Natural killer cell (primary cell): Measurements from ENCODE around the gene C9orf78. TPM values are rescaled to one million over a fixed set of nuclear protein-coding genes. Genes with fewer than 3 reads are reported as not detected.
"Not testable (repeated sequence)": the region's sequence is repeated elsewhere in the genome, so short reads cannot be mapped to it uniquely, and the experiment has no call there.

Source experiments
- ATAC-seq, 3 donors: fragments of 150-1000 bp in 2 of 3; fragments of 200-7000 bp in 1 of 3; cut with Tn5 transposase; 1 replicate in 1 of 3; 2 replicates in 2 of 3; pipeline ENCODE4 v1.10.0; 2021; ENCODE audit warnings: mild to moderate bottlenecking in 2 of 3, moderate library complexity in 2 of 3
- DNase-seq, 2 donors: peaks; one replicate each; pipeline versions ENCODE4 v3.0.0 to v3.0.0-alpha.2; 2013 to 2021; ENCODE audit warnings: mixed read lengths in 1 of 2
- H3K27ac ChIP-seq: one replicate; pipeline ENCODE4 v1.5.1; 2013; ENCODE audit warnings: mild to moderate bottlenecking, low read length
- H3K27me3 ChIP-seq: one replicate; pipeline ENCODE4 v1.6.1; 2013; ENCODE audit warnings: low read length; ENCODE audit not compliant: control insufficient read depth, insufficient read depth
- H3K36me3 ChIP-seq: one replicate; pipeline ENCODE4 v1.6.1; 2013; ENCODE audit warnings: low read length; ENCODE audit not compliant: control insufficient read depth, insufficient read depth
- H3K4me1 ChIP-seq: one replicate; pipeline ENCODE4 v1.6.1; 2013; ENCODE audit warnings: low read length; ENCODE audit not compliant: control insufficient read depth, insufficient read depth
- H3K4me3 ChIP-seq: one replicate; pipeline ENCODE4 v1.5.1; 2013; ENCODE audit warnings: low read length
- H3K9me3 ChIP-seq: one replicate; pipeline ENCODE4 v1.6.1; 2013; ENCODE audit warnings: low read length; ENCODE audit not compliant: control insufficient read depth, insufficient read depth
- H3K27ac Mint-ChIP-seq, 2 donors: one replicate each; pipeline ENCODE4 v1.8.0; 2022; ENCODE audit warnings: mild to moderate bottlenecking in 2 of 2, mixed read lengths in 2 of 2, moderate library complexity in 1 of 2
- H3K27me3 Mint-ChIP-seq, 2 donors: one replicate each; pipeline ENCODE4 v1.8.0; 2022; ENCODE audit warnings: low read depth in 2 of 2, mixed read lengths in 2 of 2
- H3K36me3 Mint-ChIP-seq: one replicate; pipeline ENCODE4 v1.8.0; 2022; ENCODE audit warnings: mixed read lengths
- H3K4me1 Mint-ChIP-seq, 2 donors: one replicate each; pipeline ENCODE4 v1.8.0; 2022; ENCODE audit warnings: mixed read lengths in 2 of 2
- H3K4me3 Mint-ChIP-seq: one replicate; pipeline ENCODE4 v1.8.0; 2022; ENCODE audit warnings: mild to moderate bottlenecking, moderate library complexity, mixed read lengths
- H3K9me3 Mint-ChIP-seq, 2 donors: one replicate each; pipeline ENCODE4 v1.8.0; 2022; ENCODE audit warnings: mixed read lengths in 2 of 2
- CTCF ChIP-seq: fragments of 200-600 bp; IDR thresholded peaks from one replicate; pipeline ENCODE4 v1.8.0; 2022; ENCODE audit warnings: antibody characterized with exemption
- WGBS: methylation state at CpG from one replicate; pipeline ENCODE4 v1.1.7; 2013; ENCODE audit warnings: missing lambda C conversion rate; ENCODE audit not compliant: insufficient coverage; 5-methylcytosine and 5-hydroxymethylcytosine counted together
- intact Hi-C: fragments of 100-400 bp; cut with micrococcal nuclease; formaldehyde crosslinking; loops from one replicate; pipeline ENCODE4 v1.14.2; 2022
- total RNA-seq, 4 donors: library from RNA; stranded (reverse); fragments of 120-200 nt in 1 of 4; gene quantifications; one replicate each; pipeline versions ENCODE4 v1.2.3 to v1.2.4, GENCODE V29; 2013 to 2022

The C9orf78 gene
- total RNA-seq, 3 donors from 2014 or later (not counting 1 experiment from before 2014, with no cell fraction given) = 93.7 to 97.9 (median 97.6) TPM

GRCh38 chr9:129798973-129799372 lies 36.1 kb downstream of the C9orf78 start:
- Histone ChIP-seq H3K27me3 (no peaks in the 10 kb centered on the region), H3K27ac (no peak overlapping the region), H3K36me3 (no peaks in the 10 kb centered on the region), H3K4me3 (no peak overlapping the region), H3K4me1 (peaks cover 6% of the 10 kb centered on the region), H3K9me3 (no peaks in the 10 kb centered on the region)
- ATAC-seq (no peak), DNase-seq (no peak)
- H3K4me1 Mint-ChIP-seq = peaks cover 4 to 10% of the 10 kb centered on the region in 2 donors
- H3K27ac Mint-ChIP-seq = no peak overlapping the region
- no peak for TF ChIP-seq CTCF
- 61% methylated on average over 3 of the region's 6 CpGs for WGBS
- intact Hi-C loops = no loop called here
- H3K27me3 Mint-ChIP-seq = peaks cover 0 to 7% of the 10 kb centered on the region in 2 donors
- no peak overlapping the region for H3K4me3 Mint-ChIP-seq
- no peaks in the 10 kb centered on the region for H3K36me3 Mint-ChIP-seq
- no peaks in the 10 kb centered on the region for H3K9me3 Mint-ChIP-seq

DNA sequence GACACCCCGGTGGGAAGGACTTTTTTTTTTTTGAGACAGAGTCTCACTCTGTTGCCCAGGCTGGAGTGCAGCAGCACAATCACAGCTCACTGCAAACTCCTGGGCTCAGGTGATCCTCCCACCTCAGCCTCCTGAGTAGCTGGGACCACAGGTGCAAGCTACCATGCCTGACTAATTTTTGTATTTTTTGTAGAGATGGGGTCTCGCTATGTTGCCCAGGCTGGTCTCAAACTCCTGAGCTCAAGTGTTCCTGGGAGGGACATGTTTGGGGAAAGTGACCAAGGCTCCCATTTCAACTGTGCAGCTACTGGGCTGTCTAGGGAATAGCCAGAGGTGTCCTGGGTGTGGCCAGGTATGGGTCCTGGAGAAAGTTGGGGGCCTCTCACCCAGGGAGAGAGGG lies 39.0 kb downstream of the C9orf78 start:
- H3K27ac ChIP-seq, H3K27me3 Mint-ChIP-seq, H3K9me3 Mint-ChIP-seq, H3K4me1 Mint-ChIP-seq, H3K9me3 ChIP-seq, H3K4me3 ChIP-seq, H3K4me1 ChIP-seq, H3K27me3 ChIP-seq, DNase-seq, intact Hi-C loops, H3K36me3 ChIP-seq, ATAC-seq, H3K36me3 Mint-ChIP-seq, H3K27ac Mint-ChIP-seq, H3K4me3 Mint-ChIP-seq: not testable (repeated sequence)
- WGBS = 83% methylated on average over 2 of the region's 2 CpGs

DNA sequence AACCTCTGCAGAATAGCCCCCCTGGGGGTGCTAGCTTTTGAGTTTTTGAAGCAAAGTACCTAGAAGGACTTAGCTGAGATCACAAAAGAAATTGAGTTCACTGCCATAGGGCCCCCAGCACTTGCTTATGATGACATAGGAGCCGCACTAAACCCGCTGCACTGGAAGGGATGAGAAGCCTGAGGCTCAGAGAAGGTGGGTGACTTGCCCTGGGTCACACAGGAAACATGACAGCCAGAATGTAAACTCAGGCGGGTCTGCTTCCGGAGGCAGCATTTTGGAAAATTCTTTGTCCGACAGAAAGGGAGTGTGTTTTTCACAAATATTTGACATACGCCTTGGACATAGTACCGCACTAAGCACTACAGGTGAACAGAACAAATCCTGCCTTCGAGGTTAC lies 40.5 kb downstream of the C9orf78 start:
- H3K4me1 ChIP-seq = peaks cover 7% of the 10 kb centered on the region
- Mint-ChIP-seq H3K4me3 (no peak overlapping the region), H3K36me3 (no peaks in the 10 kb centered on the region), H3K4me1 (peaks cover 0 to 5% of the 10 kb centered on the region in 2 donors), H3K9me3 (no peaks in the 10 kb centered on the region), H3K27ac (no peak overlapping the region), H3K27me3 (peaks cover 5 to 7% of the 10 kb centered on the region in 2 donors)
- WGBS = 97% methylated on average over 8 of the region's 8 CpGs
- no peak overlapping the region for H3K27ac ChIP-seq
- intact Hi-C loops = no loop called here
- ATAC-seq (no peak), DNase-seq (no peak)
- H3K27me3 ChIP-seq = no peaks in the 10 kb centered on the region
- TF ChIP-seq CTCF = no peak
- H3K4me3 ChIP-seq = no peak overlapping the region
- H3K9me3 ChIP-seq = no peaks in the 10 kb centered on the region
- H3K36me3 ChIP-seq = no peaks in the 10 kb centered on the region

DNA sequence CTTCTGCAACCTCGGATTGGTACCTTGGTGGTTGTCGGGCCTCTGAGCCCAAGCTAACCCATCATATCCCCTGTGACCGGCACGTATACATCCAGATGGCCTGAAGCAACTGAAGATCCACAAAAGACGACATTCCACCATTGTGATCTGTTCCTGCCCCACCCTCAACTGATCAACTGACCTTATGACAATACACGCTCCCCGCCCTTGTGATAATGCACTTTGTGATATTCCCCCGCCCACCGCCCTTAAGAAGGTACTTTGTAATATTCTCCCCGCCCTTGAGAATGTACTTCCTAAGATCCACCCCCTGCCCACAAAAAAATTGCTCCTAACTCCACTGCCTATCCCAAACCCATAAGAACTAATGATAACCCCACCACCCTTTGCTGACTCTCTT lies 48.6 kb downstream of the C9orf78 start:
- peaks cover 0 to 12% of the 10 kb centered on the region in 2 donors for H3K4me1 Mint-ChIP-seq
- H3K4me3 Mint-ChIP-seq = no peak overlapping the region
- ATAC-seq = no peak
- TF ChIP-seq CTCF = no peak
- 89% methylated on average over 10 of the region's 10 CpGs for WGBS
- intact Hi-C loops = no loop called here
- Histone ChIP-seq H3K4me3 (no peak overlapping the region), H3K27ac (no peak overlapping the region), H3K9me3 (no peaks in the 10 kb centered on the region), H3K4me1 (peaks cover 7% of the 10 kb centered on the region), H3K27me3 (no peaks in the 10 kb centered on the region), H3K36me3 (no peaks in the 10 kb centered on the region)
- DNase-seq = no peak
- no peak overlapping the region for H3K27ac Mint-ChIP-seq
- no peaks in the 10 kb centered on the region for H3K36me3 Mint-ChIP-seq
- H3K9me3 Mint-ChIP-seq = no peaks in the 10 kb centered on the region
- peaks cover 18 to 21% of the 10 kb centered on the region in 2 donors for H3K27me3 Mint-ChIP-seq
